Duodenal mucosa (tissue), 2 donors: ENCODE measurements around the gene P4HB.

Experiments
- H3K27ac ChIP-seq: one replicate; pipeline ENCODE4 v1.7.0; 2013; ENCODE audit warnings: low read depth, low read length
- H3K27me3 ChIP-seq, 2 donors: one replicate each; pipeline ENCODE4 v1.7.0; 2013; ENCODE audit warnings: low read length in 2 of 2, control low read depth in 1 of 2; ENCODE audit not compliant: insufficient read depth in 2 of 2, control insufficient read depth in 1 of 2
- H3K36me3 ChIP-seq, 2 donors: one replicate each; pipeline ENCODE4 v1.7.0; 2013; ENCODE audit warnings: low read length in 2 of 2, control low read depth in 1 of 2; ENCODE audit not compliant: insufficient read depth in 2 of 2, control insufficient read depth in 1 of 2
- H3K4me1 ChIP-seq, 2 donors: one replicate each; pipeline ENCODE4 v1.7.0; 2013; ENCODE audit warnings: low read length in 2 of 2, control low read depth in 1 of 2; ENCODE audit not compliant: insufficient read depth in 2 of 2, control insufficient read depth in 1 of 2
- H3K4me3 ChIP-seq, 2 donors: one replicate each; pipeline ENCODE4 v1.7.0; 2013; ENCODE audit warnings: low read length in 2 of 2, low read depth in 1 of 2
- H3K9ac ChIP-seq, 2 donors: one replicate each; pipeline ENCODE4 v1.7.0; 2013; ENCODE audit warnings: low read length in 2 of 2, low read depth in 1 of 2
- H3K9me3 ChIP-seq, 2 donors: one replicate each; pipeline ENCODE4 v1.7.0; 2013; ENCODE audit warnings: low read length in 2 of 2, control low read depth in 1 of 2; ENCODE audit not compliant: control insufficient read depth in 1 of 2

Gene P4HB

DNA sequence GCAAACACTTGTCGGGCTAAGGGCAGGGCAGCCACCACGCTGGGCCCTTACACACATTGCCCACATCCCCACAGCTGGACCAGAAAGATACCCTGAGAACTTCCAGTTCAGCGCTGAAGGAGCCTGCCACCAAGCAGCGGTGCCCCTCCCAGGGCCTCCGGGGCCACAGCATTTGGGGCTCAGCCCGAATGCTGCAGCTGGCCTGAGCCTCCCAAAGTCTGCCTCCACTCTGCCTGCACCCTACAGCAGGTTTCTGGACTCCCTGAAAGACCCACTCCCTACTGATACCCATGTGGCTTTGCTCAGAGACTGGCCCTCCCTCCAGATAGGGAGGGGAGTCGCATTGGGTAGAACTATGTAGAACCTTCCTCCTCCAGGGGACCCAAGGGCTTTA lies 28.8 kb downstream of the P4HB start:
- Histone ChIP-seq H3K36me3 (no peaks in the 10 kb centered on the region), H3K27ac (no peak overlapping the region), H3K27me3 (no peaks in the 10 kb centered on the region), H3K4me1 (peaks cover 18 to 20% of the 10 kb centered on the region in 2 donors), H3K9ac (peak overlapping the region; percentile 88 to 92), H3K9me3 (no peaks in the 10 kb centered on the region), H3K4me3 (peak overlapping the region in 1 of 2 donors; percentile 87)

DNA sequence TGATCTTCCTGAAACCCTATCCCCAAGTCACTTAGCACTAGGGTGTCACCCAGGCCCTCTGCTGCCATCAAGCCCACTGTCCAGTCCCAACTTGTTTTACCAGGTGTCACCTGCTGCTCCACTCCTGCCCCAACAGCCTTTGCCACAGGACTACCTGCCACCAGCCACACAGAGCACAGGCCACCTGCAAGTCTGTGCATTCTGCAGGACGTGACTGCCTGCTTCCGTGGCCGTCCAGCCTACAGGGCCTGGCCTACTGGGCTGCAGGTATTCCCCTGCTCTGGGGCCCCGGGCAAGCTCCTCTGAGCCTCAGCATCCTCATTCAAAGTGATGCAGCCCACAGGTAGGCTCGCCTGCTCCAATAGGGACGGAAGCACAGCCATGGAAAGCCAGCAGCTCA lies 30.5 kb downstream of the P4HB start:
- H3K9me3 ChIP-seq = no peaks in the 10 kb centered on the region
- no peaks in the 10 kb centered on the region for H3K27me3 ChIP-seq
- no peaks in the 10 kb centered on the region for H3K36me3 ChIP-seq
- no peak overlapping the region for H3K9ac ChIP-seq
- no peak overlapping the region for H3K27ac ChIP-seq
- peaks cover 18 to 20% of the 10 kb centered on the region in 2 donors for H3K4me1 ChIP-seq
- H3K4me3 ChIP-seq = no peak overlapping the region

DNA sequence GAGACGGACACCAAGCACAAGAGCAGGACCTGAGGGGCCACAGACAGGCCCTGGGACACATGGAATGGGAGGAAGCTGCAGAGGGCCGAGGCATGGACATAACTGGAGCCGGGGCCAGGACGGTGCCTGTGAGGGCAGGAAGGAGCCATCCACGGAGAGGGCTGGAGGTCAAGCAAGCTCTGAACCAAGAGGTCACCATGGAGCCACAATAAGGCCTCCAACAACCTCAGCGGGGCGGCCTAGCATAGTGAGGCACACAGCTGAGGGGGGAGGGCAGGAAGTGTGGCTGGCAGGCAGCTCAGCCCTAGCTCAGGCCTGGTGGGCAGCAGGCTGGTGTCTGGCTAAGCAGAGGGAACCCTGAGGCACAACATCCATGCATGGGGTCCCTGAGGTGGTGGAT lies 31.7 kb downstream of the P4HB start:
- no peak overlapping the region for H3K27ac ChIP-seq
- no peaks in the 10 kb centered on the region for H3K36me3 ChIP-seq
- H3K9me3 ChIP-seq = no peaks in the 10 kb centered on the region
- no peaks in the 10 kb centered on the region for H3K27me3 ChIP-seq
- peaks cover 15% of the 10 kb centered on the region in 2 donors for H3K4me1 ChIP-seq
- H3K4me3 ChIP-seq = no peak overlapping the region
- H3K9ac ChIP-seq = no peak overlapping the region

- no peak overlapping the region for H3K9ac ChIP-seq
- H3K27me3 ChIP-seq = no peaks in the 10 kb centered on the region
- H3K4me1 ChIP-seq = peaks cover 15 to 17% of the 10 kb centered on the region in 2 donors
- no peaks in the 10 kb centered on the region for H3K9me3 ChIP-seq
- H3K4me3 ChIP-seq = no peak overlapping the region
- no peaks in the 10 kb centered on the region for H3K36me3 ChIP-seq
- H3K27ac ChIP-seq = no peak overlapping the region
Measured at GRCh38 chr17:81825841-81826466, 34.4 kb downstream of the P4HB start.

DNA sequence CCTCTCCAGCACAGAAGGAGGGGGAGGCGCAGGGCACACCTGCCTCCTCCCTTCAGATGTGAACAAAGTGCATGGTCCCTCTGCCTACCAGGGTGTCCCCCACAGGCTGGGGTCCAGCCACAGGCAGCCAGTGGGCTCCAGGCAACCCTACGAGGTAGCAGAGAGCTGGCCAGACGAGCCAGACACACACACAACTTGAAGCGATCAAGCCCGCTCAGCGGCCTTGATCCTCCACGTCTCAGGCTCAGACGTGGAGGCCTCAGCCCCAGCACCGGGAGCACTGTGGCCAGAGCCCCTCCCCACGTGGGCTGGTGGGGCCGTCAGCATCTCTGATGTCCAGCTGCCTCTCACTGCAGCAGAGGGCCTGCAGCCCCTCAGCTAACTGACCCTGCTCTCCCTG lies 35.7 kb downstream of the P4HB start:
- no peaks in the 10 kb centered on the region for H3K27me3 ChIP-seq
- no peaks in the 10 kb centered on the region for H3K9me3 ChIP-seq
- no peak overlapping the region for H3K27ac ChIP-seq
- H3K9ac ChIP-seq = no peak overlapping the region
- no peak overlapping the region for H3K4me3 ChIP-seq
- H3K4me1 ChIP-seq = peaks cover 15 to 17% of the 10 kb centered on the region in 2 donors
- H3K36me3 ChIP-seq = no peaks in the 10 kb centered on the region

- peaks cover 15 to 17% of the 10 kb centered on the region in 2 donors for H3K4me1 ChIP-seq
- H3K4me3 ChIP-seq = no peak overlapping the region
- H3K27me3 ChIP-seq = peaks cover 0 to 3% of the 10 kb centered on the region in 2 donors
- H3K9me3 ChIP-seq = no peaks in the 10 kb centered on the region
- no peaks in the 10 kb centered on the region for H3K36me3 ChIP-seq
- H3K9ac ChIP-seq = no peak overlapping the region
- H3K27ac ChIP-seq = no peak overlapping the region
Measured at GRCh38 chr17:81823820-81824550, 36.4 kb downstream of the P4HB start.

GRCh38 chr17:81822996-81823819 lies 37.1 kb downstream of the P4HB start:
- Histone ChIP-seq H3K27me3 (peaks cover 0 to 3% of the 10 kb centered on the region in 2 donors), H3K27ac (no peak overlapping the region), H3K9me3 (no peaks in the 10 kb centered on the region), H3K9ac (peak overlapping the region in 1 of 2 donors; percentile 34), H3K4me1 (peaks cover 15 to 17% of the 10 kb centered on the region in 2 donors), H3K36me3 (no peaks in the 10 kb centered on the region), H3K4me3 (no peak overlapping the region)

DNA sequence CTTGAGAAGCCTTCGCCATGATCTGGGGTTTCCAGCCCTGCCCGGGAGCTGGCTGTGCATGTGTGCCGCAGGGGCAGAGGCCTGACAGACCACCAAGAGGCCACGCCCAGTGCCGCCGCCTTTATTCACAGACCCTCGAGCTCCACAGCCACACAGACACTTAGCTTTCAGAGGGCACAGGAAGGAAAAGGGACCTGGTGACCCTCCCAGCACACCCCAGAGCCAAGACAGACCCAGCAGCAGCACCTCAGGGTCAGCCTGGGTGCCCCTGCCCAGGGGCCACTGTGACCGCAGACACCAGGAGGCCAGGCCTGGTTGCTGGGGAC lies 38.1 kb downstream of the P4HB start:
- H3K4me3 ChIP-seq = no peak overlapping the region
- peak overlapping the region; percentile 86 for H3K27ac ChIP-seq
- H3K36me3 ChIP-seq = no peaks in the 10 kb centered on the region
- peaks cover 15 to 17% of the 10 kb centered on the region in 2 donors for H3K4me1 ChIP-seq
- peak overlapping the region; percentile 34 to 54 for H3K9ac ChIP-seq
- H3K27me3 ChIP-seq = peaks cover 0 to 3% of the 10 kb centered on the region in 2 donors
- H3K9me3 ChIP-seq = no peaks in the 10 kb centered on the region

DNA sequence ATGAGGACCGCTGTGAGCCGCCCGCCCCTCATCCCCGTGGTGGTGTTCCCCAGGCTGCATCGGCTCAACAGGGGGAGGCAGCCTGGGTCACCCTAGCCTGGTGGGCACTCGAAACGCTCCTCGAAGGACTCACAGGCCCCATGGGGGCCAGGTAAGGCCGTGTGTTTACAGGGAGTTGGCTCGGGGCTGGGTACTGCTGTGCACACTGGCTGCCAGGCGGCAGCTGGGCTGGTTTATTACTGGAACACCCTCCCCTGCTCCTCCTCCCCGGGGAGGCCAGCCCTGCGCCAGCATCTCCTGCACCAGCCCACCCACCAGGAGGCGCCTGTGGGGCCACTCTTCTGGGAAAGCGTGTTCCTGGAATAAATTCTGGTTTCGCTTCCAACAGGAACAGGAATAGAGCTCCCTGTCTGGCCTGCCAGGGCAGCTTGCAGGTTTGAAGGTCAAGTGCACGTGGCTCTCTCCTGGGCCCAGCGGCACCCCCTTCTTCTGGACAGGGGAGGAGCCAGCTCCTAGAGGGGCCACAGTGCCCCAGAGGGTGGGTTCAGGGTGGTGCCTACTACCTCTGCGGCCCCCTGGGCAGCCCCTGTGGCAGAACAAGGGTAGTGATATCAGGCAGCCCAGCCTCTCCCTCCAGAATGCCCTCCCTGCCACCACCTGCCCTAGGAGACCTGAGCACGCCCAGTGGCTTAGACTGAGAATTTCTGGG lies 38.6 kb downstream of the P4HB start:
- H3K9me3 ChIP-seq = no peaks in the 10 kb centered on the region
- H3K27ac ChIP-seq = peak overlapping the region; percentile 86
- H3K9ac ChIP-seq = peak overlapping the region; percentile 34 to 54
- H3K36me3 ChIP-seq = no peaks in the 10 kb centered on the region
- H3K4me3 ChIP-seq = peak overlapping the region in 1 of 2 donors; percentile 21
- H3K4me1 ChIP-seq = peaks cover 15 to 17% of the 10 kb centered on the region in 2 donors
- H3K27me3 ChIP-seq = peaks cover 0 to 3% of the 10 kb centered on the region in 2 donors
